A549 treated with DMSO at 1 μM for 4 hours (cell line): ENCODE results near the gene TMEM123. TPM values are rescaled to one million over a fixed set of nuclear protein-coding genes. Genes with fewer than 3 reads are reported as not detected.

Experiments used
- total RNA-seq: library from RNA; stranded (reverse); fragments of 200-300 nt; extraction: Qiagen RNA extraction; gene quantifications from 5 replicates; pipeline ENCODE4 v1.2.3, GENCODE V29; 2022; ENCODE audit warnings: low read depth

Gene TMEM123
- total RNA-seq: 153 to 200 TPM (median 193 TPM) in 5 replicates

DNA sequence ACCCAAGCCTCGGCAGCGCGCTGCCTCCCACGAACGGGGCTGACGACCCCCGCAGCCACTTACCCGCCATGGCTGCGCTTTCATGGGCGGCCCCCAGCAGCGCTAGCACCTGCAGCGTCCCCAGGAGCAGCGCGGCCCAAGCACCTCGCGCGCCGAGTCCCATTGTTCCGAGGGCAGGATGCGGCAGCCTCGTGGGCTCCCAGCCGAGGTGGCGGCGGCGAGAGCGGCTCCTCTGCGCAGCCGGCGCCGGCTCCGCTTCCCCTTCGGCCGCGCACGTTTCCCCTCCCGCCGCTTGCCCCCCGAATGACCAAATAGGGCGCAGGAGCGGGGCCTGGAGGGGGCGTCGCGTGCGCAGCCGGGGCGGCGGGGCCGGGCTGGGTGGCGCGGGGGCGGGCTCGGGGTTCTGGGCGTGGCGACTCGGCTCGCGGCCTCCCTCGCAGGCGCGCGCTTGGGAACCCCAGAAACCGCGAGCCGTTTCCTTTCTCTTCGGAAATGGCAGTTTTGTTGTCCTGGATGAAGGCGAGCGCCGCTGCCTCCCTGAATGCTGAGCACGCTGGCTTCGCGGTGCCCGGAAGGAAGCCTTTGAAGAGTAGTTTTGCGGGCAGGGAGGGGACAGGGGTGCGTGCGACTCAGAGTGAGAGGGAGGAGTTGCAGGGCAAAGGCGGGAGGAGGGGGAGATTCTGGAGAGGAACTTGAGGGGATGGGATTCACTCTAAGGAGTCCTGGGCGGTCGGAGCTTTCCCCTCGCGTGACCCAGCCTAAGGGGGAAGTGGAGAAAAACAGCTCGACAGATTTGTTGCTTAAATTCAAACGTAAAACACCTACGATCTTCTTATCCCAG, at the start of gene TMEM123:
TSS of gene TMEM123 (minus strand) at position 305 of the 841 bp plus-strand sequence. CDS start at position 163, 142 bp downstream.

DNA sequence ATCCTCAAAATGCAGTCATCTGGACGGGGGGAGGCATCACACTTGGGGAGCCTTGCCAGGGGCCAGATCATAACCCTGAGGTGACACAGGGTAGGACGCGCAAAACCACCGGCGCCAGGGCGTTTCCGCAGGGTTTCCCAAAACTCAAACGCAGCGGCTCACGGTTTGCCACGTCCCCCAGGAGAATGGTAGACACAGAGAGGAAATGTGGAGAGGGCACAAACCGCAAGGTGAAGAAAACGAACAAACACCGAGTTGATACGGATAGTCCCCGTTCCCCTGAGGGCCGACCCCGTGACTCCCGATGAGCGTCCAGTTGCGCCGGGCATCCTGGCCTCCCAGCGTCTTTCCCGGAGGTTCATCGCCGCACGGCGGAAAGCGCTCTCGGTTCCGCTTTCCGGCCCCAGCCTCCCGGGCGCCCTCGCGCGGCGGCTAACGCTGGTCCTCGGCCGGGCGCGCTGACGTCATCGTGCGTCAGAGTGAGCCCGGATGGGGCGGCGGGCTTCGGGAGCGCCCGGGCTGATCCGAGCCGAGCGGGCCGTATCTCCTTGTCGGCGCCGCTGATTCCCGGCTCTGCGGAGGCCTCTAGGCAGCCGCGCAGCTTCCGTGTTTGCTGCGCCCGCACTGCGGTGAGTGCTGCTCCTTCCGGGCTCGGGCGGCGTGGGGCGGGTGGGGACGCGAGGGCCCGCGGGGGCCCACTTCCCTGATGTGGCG, 105.7 kb downstream of the TMEM123 start, which contains the start of gene BIRC2:
TSS of gene BIRC2 (plus strand) at position 467 of the 714 bp plus-strand sequence. CDS start 2,641 bp downstream, outside the sequence.

Other genes with a start within 250 kb of the TMEM123 start
- gene BIRC3, start 135.3 kb downstream of the TMEM123 start, total RNA-seq: 28.3 to 40.2 TPM (median 32.7 TPM) in 5 replicates
- gene BIRC2, start 105.6 kb downstream of the TMEM123 start, total RNA-seq: 30.2 to 38.6 TPM (median 33.0 TPM) in 5 replicates
- gene MMP7, start 78.0 kb upstream of the TMEM123 start, total RNA-seq: 22.9 to 34.4 TPM (median 26.2 TPM) in 5 replicates
- not detected in 5 replicates for gene MMP20, start 172.6 kb upstream of the TMEM123 start, total RNA-seq